NCI-H2107 treated with DMSO at 0.1 percent for 48 hours (cell line): ENCODE data around the gene ZNF804A.

Experiments
- DNase-seq: peaks from one replicate; lab custom pipeline; 2025; ENCODE audit not compliant: unreplicated experiment; lab: John Stamatoyannopoulos, UW

Gene ZNF804A

GRCh38 chr2:184602734-184603133, 4.4 kb downstream of the ZNF804A start:
- no peak for DNase-seq

DNA sequence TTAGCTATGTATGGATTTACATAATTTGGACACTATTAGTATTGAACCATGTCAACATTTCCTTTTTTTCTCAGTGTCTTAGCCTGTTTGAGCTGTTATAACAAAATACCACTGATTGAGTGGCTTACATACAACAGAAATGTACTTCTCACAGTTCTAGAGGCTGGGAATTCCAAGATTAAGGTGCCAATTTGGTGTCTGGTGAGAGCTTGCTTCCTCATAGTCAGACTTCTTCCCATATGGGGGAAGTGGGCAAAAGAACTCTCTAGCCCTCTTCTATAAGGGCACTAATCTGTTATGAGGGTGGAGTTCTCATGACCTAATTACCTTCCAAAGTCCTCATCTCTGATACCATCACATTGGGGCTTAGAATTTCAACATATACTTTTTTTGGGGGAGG, 12.6 kb downstream of the ZNF804A start:
- no peak for DNase-seq

GRCh38 chr2:184611361-184612085, 13.2 kb downstream of the ZNF804A start:
- DNase-seq: peak; percentile 11

- no peak for DNase-seq
Observed at GRCh38 chr2:184620367-184620766, 22.0 kb downstream of the ZNF804A start.

GRCh38 chr2:184624311-184624710, 26.0 kb downstream of the ZNF804A start:
- no peak for DNase-seq

GRCh38 chr2:184628051-184628450, 29.7 kb downstream of the ZNF804A start:
- no peak for DNase-seq

DNA sequence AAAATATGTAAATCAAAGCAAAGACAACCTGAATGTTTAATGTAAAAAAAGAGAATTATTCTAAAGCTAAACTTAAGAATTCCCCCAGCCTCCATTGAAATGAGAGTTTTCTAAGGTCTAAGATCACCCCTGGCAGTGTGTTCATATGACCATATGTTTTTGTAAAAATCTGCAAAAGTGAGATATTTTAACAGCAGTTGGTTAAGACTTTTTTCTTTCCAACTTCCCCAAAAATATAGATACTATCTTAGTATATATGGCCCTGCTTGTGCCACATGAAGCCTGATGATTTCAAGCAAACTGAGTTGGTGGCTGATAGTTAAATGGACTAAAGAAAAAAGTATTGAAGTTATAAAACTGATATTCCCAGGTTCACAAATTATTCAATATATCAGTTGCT, 35.4 kb downstream of the ZNF804A start:
- DNase-seq: no peak

GRCh38 chr2:184637781-184638180, 39.5 kb downstream of the ZNF804A start:
- DNase-seq: no peak

GRCh38 chr2:184644685-184645084, 46.4 kb downstream of the ZNF804A start:
- no peak for DNase-seq

DNA sequence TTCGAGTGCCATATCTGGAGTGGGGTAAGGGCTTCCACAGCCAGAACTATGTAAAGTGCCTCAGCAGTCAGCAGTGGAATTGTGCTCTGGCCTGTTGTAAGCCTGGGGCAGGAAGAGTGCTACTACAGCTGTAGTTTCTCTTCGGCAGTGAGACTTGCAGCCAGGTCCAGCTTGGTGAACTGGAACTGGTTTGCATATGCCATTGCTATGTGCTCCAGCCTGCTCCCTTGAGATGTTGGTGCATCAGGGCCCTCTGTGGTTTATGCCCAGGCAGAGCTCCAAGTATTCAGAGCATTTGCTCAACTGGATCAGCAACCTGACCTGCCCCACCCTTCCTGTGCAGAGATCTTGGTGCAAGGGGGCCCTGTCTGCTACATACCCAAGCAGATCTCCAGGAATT, 47.8 kb downstream of the ZNF804A start:
- DNase-seq: no peak

- DNase-seq: no peak
Observed at GRCh38 chr2:184646593-184646992, 48.3 kb downstream of the ZNF804A start.

GRCh38 chr2:184654945-184655344, 56.6 kb downstream of the ZNF804A start:
- no peak for DNase-seq

GRCh38 chr2:184677171-184677570, 78.8 kb downstream of the ZNF804A start:
- no peak for DNase-seq

DNA sequence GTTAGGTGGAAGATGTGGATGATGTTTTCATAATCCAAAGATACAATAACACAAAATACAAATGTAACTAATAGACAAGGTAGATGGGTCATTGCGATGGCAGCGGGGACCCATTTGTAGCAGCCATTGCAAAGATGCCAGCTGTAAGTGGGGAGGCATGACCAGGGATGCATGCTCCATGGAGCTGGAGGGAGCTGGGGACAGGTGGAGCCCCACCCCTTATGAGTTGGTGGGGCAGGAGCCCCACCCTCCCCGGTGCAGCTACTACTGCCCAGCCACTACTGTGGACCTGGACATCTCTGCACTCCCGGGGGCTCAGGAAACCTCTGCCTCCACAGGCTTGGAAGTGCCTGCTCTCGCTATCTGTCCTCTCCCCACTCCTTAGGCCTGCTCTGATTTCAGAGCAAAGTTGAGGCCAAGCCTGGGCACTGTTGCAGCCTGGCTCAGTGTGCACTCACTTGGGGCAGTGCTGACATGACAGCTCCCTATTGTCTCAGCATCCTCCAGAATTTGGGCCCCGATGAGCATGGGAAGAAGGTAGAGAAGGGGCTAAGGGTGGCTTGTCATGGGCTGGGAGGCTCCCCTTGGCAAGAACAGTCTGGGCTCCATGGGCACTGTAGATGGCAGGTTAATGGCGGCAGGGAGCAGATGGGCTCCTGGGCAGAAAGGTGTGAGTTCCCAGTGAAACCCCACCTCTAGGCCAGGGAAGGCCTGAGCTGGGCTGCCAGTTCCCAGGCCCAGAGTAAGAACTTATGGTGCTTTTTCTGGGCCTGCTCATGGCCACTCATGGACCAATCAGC, 81.1 kb downstream of the ZNF804A start:
- no peak for DNase-seq

DNA sequence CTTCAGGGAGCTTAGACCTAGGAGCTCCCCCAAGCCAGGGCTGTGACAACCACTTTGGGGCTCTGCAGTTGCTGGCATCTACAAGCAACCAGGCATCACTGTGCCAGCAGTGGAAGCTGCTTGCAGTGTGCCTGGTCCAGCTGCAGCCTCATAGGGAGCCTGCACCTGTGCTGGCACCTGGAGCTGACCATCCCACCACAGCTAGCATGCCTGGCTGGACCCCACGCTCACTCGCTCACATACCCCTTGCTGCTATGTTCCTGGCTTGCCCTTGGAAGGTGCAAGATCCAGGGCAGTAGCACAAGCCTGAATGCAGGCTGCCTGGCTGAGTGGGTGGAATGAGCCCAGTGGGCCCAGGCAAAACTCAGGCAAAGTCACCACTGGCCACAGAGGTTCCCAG, 82.5 kb downstream of the ZNF804A start:
- no peak for DNase-seq

GRCh38 chr2:184681642-184682321, 83.5 kb downstream of the ZNF804A start:
- DNase-seq: no peak

- DNase-seq: no peak
Observed at GRCh38 chr2:184683911-184684310, 85.6 kb downstream of the ZNF804A start.

DNA sequence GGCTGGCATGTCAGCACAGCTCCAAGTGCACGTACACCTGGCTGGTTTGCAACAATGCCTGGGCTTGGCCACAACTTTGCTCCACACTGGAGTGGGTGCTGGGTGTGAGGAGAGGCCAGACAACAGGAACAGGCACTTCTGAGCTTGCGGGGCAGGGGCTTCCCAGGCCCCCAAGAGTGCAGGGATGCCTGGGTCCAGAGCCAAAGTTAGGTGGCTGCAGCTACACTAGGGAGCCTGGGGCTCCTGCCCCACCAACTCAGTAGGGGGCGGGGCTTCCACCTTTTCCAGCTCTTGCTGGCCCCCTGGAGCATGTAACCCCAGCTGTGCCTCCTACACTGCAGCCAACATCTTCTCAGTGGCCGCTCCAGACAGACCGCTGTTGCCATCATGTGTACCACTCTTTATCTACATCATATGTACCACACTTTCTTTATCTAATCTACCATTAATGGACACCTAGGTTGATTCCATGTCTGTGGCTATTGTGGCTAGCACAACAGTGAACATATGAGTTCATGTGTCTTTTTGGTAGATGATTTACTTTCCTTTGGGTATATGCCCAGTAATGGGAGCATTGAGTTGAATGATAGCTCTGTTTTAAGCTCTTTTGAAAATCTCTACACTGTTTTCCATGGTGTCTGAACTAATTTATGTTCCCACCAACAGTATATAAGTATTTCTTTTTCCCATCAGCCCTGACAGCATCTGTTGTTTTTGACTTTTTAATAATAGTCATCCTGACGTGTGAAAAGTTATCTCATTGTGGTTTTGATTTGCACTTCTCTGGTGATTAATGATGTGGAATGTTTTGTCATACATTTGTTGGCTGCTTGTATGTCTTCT, 87.9 kb downstream of the ZNF804A start:
- no peak for DNase-seq

DNA sequence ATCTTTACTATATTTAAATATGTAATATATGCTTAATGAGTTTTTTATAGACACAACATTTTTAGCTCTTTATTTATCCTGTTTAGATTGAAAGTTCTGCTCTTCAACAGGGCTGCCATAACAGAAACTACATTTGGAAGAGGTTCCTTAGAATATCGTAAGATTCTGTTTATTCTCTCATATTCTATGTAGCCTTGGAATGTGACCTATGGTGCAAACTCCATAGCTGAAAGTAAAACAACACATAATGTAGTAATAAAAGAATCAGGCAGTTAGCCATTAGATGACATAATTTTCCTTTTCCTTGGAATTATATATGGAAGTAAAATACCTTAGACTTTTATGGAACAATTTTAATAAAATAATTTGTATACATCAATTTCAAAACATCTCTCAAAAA, 91.3 kb downstream of the ZNF804A start:
- DNase-seq: no peak

DNA sequence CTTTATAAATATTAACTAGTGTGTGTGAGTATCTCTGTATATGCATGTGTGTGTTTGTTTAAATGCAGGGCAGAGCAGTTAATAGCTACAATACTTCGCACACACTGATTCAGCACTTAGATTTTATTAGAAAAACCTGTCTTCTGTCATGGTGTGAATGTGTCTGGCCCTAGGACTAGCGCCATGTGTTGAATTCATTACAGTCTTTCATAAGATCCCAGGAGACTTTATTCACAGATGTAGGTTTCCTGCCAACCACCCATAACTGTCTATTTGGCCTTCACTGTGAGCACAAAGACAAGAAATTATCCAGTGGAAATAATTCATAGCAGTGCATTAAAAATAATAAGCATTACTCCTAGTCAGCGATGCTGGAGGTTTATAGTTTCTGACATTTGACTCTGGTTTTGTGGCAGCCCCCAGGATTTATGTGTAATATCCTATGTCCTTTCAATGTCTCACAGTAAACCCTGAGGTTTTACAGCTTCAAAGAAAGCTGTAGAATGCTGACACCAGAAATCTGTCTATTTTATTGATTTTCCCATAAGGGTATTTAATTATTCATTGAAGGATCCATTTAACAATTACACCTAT, 93.9 kb downstream of the ZNF804A start:
- peak; percentile 45 for DNase-seq

GRCh38 chr2:184696644-184697043, 98.3 kb downstream of the ZNF804A start:
- no peak for DNase-seq
